ENCODE results near the gene APBA1.

DNA sequence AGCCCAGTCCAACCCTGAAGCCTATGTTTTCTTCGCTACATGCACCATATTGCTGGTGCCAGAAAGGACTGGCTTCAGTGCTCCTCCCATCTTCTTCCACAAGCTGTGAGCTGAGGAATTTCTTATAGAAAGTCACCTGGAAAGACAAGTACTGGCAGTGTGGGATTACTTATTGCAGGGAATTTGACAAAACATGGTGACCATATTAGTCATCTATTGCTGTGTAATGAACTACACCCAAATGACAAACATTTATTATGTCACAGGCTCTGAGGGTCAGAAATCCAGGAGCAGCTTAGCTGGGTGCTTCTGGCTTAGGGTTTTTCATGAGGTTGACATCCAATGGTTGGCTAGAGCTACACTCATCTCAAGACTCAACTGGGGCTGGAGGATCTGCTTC is 271.7 kb downstream of the APBA1 start:
- TF ChIP-seq RXRA (IDR thresholded peaks at IDR 0.05; ENCODE audit: borderline replicate concordance, low read depth) (no peak), JUND (IDR thresholded peaks at IDR 0.05) (no peak), EP300 (IDR thresholded peaks at IDR 0.05; ENCODE audit: borderline replicate concordance in 1 of 2, low read depth in 1 of 2, low read length in 1 of 2) (no peak), POLR2AphosphoS5 (IDR thresholded peaks at IDR 0.05; ENCODE audit: low read depth, low read length) (no peak), EZH2phosphoT487 (IDR thresholded peaks at IDR 0.05; ENCODE audit: borderline replicate concordance, low read depth) (no peak), SMC3 (IDR thresholded peaks at IDR 0.05; ENCODE audit: low read depth, low read length) (no peak), TAF1 (IDR thresholded peaks at IDR 0.05; ENCODE audit: borderline replicate concordance, low read depth, low read length) (no peak), TEAD4 (IDR thresholded peaks at IDR 0.05; ENCODE audit: borderline replicate concordance, insufficient read depth) (no peak)
- TF ChIP-seq, protein P1, sequence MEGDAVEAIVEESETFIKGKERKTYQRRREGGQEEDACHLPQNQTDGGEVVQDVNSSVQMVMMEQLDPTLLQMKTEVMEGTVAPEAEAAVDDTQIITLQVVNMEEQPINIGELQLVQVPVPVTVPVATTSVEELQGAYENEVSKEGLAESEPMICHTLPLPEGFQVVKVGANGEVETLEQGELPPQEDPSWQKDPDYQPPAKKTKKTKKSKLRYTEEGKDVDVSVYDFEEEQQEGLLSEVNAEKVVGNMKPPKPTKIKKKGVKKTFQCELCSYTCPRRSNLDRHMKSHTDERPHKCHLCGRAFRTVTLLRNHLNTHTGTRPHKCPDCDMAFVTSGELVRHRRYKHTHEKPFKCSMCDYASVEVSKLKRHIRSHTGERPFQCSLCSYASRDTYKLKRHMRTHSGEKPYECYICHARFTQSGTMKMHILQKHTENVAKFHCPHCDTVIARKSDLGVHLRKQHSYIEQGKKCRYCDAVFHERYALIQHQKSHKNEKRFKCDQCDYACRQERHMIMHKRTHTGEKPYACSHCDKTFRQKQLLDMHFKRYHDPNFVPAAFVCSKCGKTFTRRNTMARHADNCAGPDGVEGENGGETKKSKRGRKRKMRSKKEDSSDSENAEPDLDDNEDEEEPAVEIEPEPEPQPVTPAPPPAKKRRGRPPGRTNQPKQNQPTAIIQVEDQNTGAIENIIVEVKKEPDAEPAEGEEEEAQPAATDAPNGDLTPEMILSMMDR (IDR thresholded peaks at IDR 0.05), result no peak
- TF ChIP-seq, protein P2, sequence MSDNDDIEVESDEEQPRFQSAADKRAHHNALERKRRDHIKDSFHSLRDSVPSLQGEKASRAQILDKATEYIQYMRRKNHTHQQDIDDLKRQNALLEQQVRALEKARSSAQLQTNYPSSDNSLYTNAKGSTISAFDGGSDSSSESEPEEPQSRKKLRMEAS (IDR thresholded peaks at IDR 0.05; ENCODE audit: low read depth), result no peak
- TF ChIP-seq, protein P3, sequence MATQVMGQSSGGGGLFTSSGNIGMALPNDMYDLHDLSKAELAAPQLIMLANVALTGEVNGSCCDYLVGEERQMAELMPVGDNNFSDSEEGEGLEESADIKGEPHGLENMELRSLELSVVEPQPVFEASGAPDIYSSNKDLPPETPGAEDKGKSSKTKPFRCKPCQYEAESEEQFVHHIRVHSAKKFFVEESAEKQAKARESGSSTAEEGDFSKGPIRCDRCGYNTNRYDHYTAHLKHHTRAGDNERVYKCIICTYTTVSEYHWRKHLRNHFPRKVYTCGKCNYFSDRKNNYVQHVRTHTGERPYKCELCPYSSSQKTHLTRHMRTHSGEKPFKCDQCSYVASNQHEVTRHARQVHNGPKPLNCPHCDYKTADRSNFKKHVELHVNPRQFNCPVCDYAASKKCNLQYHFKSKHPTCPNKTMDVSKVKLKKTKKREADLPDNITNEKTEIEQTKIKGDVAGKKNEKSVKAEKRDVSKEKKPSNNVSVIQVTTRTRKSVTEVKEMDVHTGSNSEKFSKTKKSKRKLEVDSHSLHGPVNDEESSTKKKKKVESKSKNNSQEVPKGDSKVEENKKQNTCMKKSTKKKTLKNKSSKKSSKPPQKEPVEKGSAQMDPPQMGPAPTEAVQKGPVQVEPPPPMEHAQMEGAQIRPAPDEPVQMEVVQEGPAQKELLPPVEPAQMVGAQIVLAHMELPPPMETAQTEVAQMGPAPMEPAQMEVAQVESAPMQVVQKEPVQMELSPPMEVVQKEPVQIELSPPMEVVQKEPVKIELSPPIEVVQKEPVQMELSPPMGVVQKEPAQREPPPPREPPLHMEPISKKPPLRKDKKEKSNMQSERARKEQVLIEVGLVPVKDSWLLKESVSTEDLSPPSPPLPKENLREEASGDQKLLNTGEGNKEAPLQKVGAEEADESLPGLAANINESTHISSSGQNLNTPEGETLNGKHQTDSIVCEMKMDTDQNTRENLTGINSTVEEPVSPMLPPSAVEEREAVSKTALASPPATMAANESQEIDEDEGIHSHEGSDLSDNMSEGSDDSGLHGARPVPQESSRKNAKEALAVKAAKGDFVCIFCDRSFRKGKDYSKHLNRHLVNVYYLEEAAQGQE (IDR thresholded peaks at IDR 0.05; ENCODE audit: low read depth, low read length), result no peak
- TF ChIP-seq, protein P4, sequence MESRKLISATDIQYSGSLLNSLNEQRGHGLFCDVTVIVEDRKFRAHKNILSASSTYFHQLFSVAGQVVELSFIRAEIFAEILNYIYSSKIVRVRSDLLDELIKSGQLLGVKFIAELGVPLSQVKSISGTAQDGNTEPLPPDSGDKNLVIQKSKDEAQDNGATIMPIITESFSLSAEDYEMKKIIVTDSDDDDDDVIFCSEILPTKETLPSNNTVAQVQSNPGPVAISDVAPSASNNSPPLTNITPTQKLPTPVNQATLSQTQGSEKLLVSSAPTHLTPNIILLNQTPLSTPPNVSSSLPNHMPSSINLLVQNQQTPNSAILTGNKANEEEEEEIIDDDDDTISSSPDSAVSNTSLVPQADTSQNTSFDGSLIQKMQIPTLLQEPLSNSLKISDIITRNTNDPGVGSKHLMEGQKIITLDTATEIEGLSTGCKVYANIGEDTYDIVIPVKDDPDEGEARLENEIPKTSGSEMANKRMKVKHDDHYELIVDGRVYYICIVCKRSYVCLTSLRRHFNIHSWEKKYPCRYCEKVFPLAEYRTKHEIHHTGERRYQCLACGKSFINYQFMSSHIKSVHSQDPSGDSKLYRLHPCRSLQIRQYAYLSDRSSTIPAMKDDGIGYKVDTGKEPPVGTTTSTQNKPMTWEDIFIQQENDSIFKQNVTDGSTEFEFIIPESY (IDR thresholded peaks at IDR 0.05; ENCODE audit: borderline replicate concordance, low read depth), result no peak
